IPS DF 6.9 (cell line): Measurements from ENCODE around the gene SLC17A9.
A peak's percentile ranks its signal among the peaks of the same experiment; 100 is the strongest.

Experiments used
- DNase-seq: peaks from one replicate; pipeline ENCODE4 v3.0.0-alpha.2; 2013; ENCODE audit warnings: low read depth, low spot score
- H3K27ac ChIP-seq: one replicate; pipeline ENCODE4 v1.5.1; 2013; ENCODE audit warnings: low read length, control low read depth
- H3K27me3 ChIP-seq: 2 replicates; pipeline ENCODE4 v1.6.1; 2013; ENCODE audit warnings: mild to moderate bottlenecking, low read length; ENCODE audit not compliant: control insufficient read depth, insufficient read depth
- H3K36me3 ChIP-seq: 2 replicates; pipeline ENCODE4 v1.6.1; 2013; ENCODE audit warnings: low read length; ENCODE audit not compliant: control insufficient read depth, insufficient read depth
- H3K4me1 ChIP-seq: 2 replicates; pipeline ENCODE4 v1.6.1; 2013; ENCODE audit warnings: low read length; ENCODE audit not compliant: control insufficient read depth, insufficient read depth
- H3K4me3 ChIP-seq: 2 replicates; pipeline ENCODE4 v1.5.1; 2013; ENCODE audit warnings: mild to moderate bottlenecking, low read length
- H3K9me3 ChIP-seq: 2 replicates; pipeline ENCODE4 v1.6.1; 2013; ENCODE audit warnings: low read length, inconsistent platforms; ENCODE audit not compliant: control insufficient read depth, insufficient read depth
- WGBS: extraction: QIAGEN DNeasy Blood & Tissue Kit; methylation state at CpG from one replicate; pipeline ENCODE4 v1.1.7; 2013; ENCODE audit warnings: mixed read lengths, missing lambda C conversion rate; ENCODE audit not compliant: insufficient read length, insufficient coverage; 5-methylcytosine and 5-hydroxymethylcytosine counted together

Gene SLC17A9

GRCh38 chr20:62950741-62951140 lies 1.8 kb upstream of the SLC17A9 start:
- Histone ChIP-seq H3K36me3 (peaks cover 11% of the 10 kb centered on the region), H3K4me3 (no peak overlapping the region), H3K27me3 (no peaks in the 10 kb centered on the region), H3K4me1 (peaks cover 11% of the 10 kb centered on the region), H3K27ac (no peak overlapping the region), H3K9me3 (no peaks in the 10 kb centered on the region)
- WGBS: no CpG with 5 or more reads among the region's 8 CpGs
- DNase-seq: no peak

- Histone ChIP-seq H3K36me3 (peaks cover 5% of the 10 kb centered on the region), H3K4me1 (peaks cover 11% of the 10 kb centered on the region), H3K27me3 (no peaks in the 10 kb centered on the region), H3K4me3 (no peak overlapping the region), H3K27ac (no peak overlapping the region), H3K9me3 (no peaks in the 10 kb centered on the region)
- no CpG with 5 or more reads among the region's 11 CpGs for WGBS
- no peak for DNase-seq
Measured at GRCh38 chr20:62951143-62951895, 1.2 kb upstream of the SLC17A9 start.

GRCh38 chr20:62951896-62952372 lies 575 bp upstream of the SLC17A9 start:
- no CpG with 5 or more reads among the region's 8 CpGs for WGBS
- Histone ChIP-seq H3K4me1 (peaks cover 11% of the 10 kb centered on the region), H3K27ac (no peak overlapping the region), H3K36me3 (peaks cover 8% of the 10 kb centered on the region), H3K9me3 (no peaks in the 10 kb centered on the region), H3K4me3 (peak overlapping the region; percentile 56; the same call in 1 of the 2 replicates), H3K27me3 (no peaks in the 10 kb centered on the region)
- no peak for DNase-seq

- Histone ChIP-seq H3K27me3 (no peaks in the 10 kb centered on the region), H3K9me3 (no peaks in the 10 kb centered on the region), H3K27ac (no peak overlapping the region), H3K4me3 (peak overlapping the region; percentile 56; the same call in 1 of the 2 replicates), H3K4me1 (peaks cover 11% of the 10 kb centered on the region), H3K36me3 (peaks cover 18% of the 10 kb centered on the region)
- no CpG with 5 or more reads among the region's 19 CpGs for WGBS
- DNase-seq: no peak
Measured at GRCh38 chr20:62952968-62953838, 694 bp downstream of the SLC17A9 start.

GRCh38 chr20:62953839-62954703 lies 1.6 kb downstream of the SLC17A9 start:
- Histone ChIP-seq H3K9me3 (no peaks in the 10 kb centered on the region), H3K27me3 (no peaks in the 10 kb centered on the region), H3K36me3 (peaks cover 18% of the 10 kb centered on the region), H3K27ac (no peak overlapping the region), H3K4me1 (peaks cover 11% of the 10 kb centered on the region), H3K4me3 (peak overlapping the region; percentile 6; the same call in 1 of the 2 replicates)
- WGBS: no CpG with 5 or more reads among the region's 32 CpGs
- no peak for DNase-seq

GRCh38 chr20:62955519-62956386 lies 3.2 kb downstream of the SLC17A9 start:
- H3K9me3 ChIP-seq: no peaks in the 10 kb centered on the region
- H3K4me1 ChIP-seq: peaks cover 11% of the 10 kb centered on the region
- no peak for DNase-seq
- no peak overlapping the region for H3K27ac ChIP-seq
- no CpG with 5 or more reads among the region's 23 CpGs for WGBS
- H3K36me3 ChIP-seq: peaks cover 15% of the 10 kb centered on the region
- H3K4me3 ChIP-seq: no peak overlapping the region
- H3K27me3 ChIP-seq: no peaks in the 10 kb centered on the region

GRCh38 chr20:62956387-62957135 lies 4.1 kb downstream of the SLC17A9 start:
- Histone ChIP-seq H3K9me3 (no peaks in the 10 kb centered on the region), H3K4me1 (peaks cover 11% of the 10 kb centered on the region), H3K36me3 (peaks cover 15% of the 10 kb centered on the region), H3K27ac (no peak overlapping the region), H3K27me3 (no peaks in the 10 kb centered on the region), H3K4me3 (no peak overlapping the region)
- WGBS: no CpG with 5 or more reads among the region's 25 CpGs
- DNase-seq: no peak

- no CpG with 5 or more reads among the region's 36 CpGs for WGBS
- DNase-seq: no peak
- H3K4me1 ChIP-seq: peaks cover 11% of the 10 kb centered on the region
- no peak overlapping the region for H3K27ac ChIP-seq
- peaks cover 17% of the 10 kb centered on the region for H3K36me3 ChIP-seq
- no peak overlapping the region for H3K4me3 ChIP-seq
- no peaks in the 10 kb centered on the region for H3K27me3 ChIP-seq
- no peaks in the 10 kb centered on the region for H3K9me3 ChIP-seq
Measured at GRCh38 chr20:62957136-62958117, 4.9 kb downstream of the SLC17A9 start.
